GM10266 (cell line): ENCODE results near the gene ERGIC1.

Experiments used
- DNase-seq: peaks from one replicate; pipeline ENCODE4 v3.0.0; 2012; ENCODE audit errors: extremely low spot score
- TF ChIP-seq, protein P1 (sequence below): IDR thresholded peaks from 2 replicates; pipeline ENCODE4 v1.5.1; 2012; ENCODE audit warnings: mild to moderate bottlenecking, low read depth; ENCODE audit not compliant: control insufficient read depth, insufficient read depth; ENCODE audit errors: missing control alignments

Gene ERGIC1

DNA sequence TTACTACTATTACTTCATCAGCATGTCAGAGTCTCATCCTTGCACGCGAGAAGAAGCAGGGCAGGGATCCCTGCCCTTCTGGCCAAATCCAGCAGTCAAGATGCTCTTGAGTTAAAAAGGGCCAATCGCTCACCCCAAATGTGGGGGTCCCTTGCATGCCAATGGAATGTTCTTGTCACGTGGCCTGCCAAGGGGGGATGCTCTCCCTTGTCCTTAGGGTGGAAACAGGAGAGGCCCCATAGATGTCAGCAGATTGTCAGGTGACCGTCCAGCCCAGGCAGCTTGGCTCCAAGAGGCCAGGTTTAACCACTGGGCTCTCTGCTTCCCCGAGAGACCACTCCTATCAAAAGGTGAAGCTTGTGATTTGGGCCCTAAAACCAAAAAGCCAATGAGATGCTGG is 37.7 kb upstream of the ERGIC1 start:
- TF ChIP-seq, protein P1, sequence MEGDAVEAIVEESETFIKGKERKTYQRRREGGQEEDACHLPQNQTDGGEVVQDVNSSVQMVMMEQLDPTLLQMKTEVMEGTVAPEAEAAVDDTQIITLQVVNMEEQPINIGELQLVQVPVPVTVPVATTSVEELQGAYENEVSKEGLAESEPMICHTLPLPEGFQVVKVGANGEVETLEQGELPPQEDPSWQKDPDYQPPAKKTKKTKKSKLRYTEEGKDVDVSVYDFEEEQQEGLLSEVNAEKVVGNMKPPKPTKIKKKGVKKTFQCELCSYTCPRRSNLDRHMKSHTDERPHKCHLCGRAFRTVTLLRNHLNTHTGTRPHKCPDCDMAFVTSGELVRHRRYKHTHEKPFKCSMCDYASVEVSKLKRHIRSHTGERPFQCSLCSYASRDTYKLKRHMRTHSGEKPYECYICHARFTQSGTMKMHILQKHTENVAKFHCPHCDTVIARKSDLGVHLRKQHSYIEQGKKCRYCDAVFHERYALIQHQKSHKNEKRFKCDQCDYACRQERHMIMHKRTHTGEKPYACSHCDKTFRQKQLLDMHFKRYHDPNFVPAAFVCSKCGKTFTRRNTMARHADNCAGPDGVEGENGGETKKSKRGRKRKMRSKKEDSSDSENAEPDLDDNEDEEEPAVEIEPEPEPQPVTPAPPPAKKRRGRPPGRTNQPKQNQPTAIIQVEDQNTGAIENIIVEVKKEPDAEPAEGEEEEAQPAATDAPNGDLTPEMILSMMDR = no peak
- no peak for DNase-seq

DNA sequence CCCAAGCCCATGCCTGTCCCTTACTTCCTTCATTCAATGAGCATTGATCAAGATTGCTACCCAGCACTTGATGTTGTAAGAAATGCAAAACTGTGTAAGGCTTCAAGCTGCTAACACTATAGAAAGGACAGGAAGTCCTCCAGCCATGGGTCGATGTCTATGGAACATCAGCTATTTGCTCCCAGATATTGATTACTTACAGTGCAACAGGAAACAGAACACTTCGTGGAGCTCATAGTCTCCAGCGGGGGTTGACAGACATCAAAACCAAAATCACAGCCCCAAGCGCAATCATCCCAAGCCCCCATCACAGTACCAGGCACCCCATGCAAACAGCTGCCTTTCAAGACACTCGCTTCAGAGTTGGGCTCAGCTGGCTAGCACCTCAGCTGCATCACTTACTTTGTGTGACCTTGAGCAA is 36.3 kb upstream of the ERGIC1 start:
- DNase-seq = no peak
- TF ChIP-seq, protein P1 = no peak

DNA sequence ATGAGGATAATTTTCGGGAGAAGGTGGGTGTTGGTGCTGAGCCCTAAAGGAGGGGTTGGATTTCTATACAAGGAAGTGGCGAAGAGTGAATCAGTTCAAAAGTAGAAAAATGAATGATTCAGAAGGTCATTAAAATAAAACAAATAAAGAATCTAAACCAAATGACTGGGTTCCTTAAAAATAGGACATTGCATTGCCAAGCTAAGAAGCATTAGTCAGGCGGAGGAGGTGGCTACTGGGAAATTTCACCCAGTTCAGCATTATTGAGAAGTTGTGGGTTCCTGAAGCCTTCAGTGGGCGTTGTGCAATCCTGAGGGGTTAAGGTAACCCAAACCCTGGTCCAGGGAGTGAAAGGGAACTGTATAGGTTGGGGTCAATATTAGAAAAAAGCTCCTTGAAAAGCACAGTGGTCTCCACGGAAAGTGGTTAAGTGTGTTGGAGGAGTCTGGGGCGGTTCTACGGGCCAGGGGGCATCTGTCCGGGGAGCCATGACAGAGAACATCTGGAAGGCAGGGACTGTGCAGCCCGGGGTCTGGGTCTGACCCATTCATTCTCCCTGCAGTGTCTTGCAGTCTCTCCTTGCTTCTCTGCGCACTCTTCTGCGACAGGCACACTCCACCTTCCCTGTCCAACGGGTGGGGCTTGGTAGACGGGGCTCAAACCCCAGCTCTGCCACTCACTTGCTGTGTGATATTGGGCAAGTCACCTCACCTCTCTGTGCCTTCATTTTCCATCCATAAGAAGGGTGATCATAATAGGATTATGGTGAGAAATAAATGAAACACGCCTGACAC is 35.4 kb upstream of the ERGIC1 start:
- TF ChIP-seq, protein P1 = no peak

DNA sequence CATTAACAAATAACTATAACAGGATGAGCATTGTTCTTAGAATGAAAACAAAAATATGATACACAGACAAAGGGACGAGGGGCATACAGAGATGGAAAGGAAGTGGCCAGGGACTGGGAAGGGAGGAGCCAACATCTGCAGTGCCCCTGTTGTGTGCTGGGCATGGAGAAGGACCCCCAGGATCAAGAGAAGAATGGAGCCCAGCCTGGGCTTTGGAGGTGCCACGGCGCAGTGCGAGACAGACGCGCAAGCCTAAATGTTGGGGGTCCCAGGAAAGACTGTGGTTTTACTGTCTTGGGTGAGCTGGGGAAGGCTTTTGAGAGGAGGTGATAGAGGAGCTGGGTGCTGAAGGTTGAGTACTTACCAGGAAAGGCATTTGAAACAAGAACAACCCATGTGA is 34.6 kb upstream of the ERGIC1 start:
- no peak for DNase-seq
- TF ChIP-seq, protein P1 = no peak

More for the DNA sequence above, 35.4 kb upstream of the ERGIC1 start:
- no peak for DNase-seq

DNA sequence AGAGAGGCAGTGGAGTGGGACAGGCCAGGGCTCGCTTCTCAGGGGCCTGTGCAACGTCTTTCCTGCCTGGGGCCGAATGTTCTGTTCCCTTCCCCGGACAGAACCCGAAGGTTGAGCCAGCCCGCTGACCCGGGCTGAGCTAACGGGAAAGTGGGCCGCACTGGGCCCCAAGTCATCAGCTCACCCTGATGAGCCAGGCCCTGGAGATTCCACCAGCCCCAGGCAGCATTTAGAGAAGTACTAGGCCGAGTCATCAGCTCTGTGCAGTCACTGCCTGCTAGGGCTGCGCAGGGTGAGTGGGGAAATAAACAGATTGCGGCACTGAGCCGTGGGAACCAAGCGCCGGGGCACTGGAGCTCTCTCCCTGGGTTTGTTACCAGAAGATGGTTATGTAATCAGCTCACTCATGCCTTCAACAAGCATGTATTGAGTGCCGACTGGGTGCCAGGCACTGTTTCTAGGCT is 33.9 kb upstream of the ERGIC1 start:
- DNase-seq = no peak
- TF ChIP-seq, protein P1 = no peak

DNA sequence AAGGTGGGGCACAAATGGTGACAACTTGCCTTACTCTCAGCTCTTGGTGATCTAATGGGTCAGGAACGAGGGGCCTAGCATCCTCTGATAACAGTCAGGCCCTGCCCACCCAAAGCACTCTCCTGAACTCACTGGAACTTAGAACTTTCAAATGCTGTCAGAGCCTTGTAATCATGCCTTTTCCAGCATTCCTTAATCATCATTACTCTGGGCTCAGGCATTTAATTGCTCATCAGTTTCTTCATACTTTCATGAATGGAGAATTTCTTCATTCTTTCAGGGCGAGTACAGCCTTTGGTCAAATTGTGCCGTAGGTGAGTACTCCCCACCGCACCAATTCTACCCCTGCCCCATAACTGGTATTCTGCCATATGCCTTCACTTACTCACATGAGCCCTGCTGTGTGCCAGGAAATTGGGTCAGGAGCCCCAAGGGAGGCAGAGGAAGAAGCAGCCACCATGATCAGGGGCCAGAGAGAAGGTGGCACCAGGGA is 32.8 kb upstream of the ERGIC1 start:
- TF ChIP-seq, protein P1 = no peak
- no peak for DNase-seq

DNA sequence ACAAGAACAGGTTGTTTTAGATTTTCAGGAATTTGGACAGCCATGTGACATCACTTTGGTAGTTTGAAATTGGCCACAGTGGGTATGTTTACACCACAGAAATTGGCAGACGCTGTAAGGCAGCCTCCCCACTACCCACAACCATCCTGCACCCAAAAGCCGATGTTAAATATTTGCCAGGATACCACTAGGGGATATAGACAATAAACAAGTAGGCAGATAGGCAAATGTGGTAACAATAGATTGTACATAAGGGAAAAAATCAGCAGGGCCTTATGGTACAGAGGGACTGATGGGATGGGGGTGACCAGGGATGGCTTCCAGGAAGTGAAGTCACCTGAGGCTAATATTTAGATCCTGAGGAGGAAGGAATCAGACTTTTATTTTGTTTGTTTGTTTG is 31.9 kb upstream of the ERGIC1 start:
- TF ChIP-seq, protein P1 = no peak
- no peak for DNase-seq
